IPS-18c (cell line): ENCODE measurements around the gene ERFE.
A peak's percentile ranks its signal among the peaks of the same experiment; 100 is the strongest.

Source experiments
- H3K4me3 ChIP-seq: 2 replicates; pipeline ENCODE4 v1.7.0; 2013; ENCODE audit warnings: low read depth, mild to moderate bottlenecking, low read length, moderate library complexity; ENCODE audit not compliant: insufficient read depth
- H3K9me3 ChIP-seq: one replicate; pipeline ENCODE4 v1.6.1; 2013; ENCODE audit warnings: mild to moderate bottlenecking, low read length, moderate library complexity; ENCODE audit not compliant: control insufficient read depth, insufficient read depth

The ERFE gene

DNA sequence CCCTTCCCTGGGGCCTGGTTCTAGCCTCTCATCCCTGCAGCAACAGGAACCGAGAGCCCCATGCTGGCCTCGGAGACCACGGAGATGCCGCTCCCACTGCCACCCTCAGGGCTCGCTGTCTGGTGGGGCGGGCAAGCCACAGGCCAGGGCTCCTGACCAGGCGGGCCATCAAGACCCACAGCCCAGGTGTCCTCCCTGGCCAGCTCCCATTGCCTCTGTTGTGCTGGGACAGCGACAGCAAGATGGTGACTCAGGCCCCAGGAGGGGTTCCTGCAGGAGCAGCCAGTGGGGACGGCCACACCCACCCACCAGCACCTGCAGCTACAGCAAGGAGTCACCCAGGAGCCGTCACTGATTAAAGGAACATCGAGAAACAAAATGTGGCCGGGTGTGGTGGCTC, 12.9 kb upstream of the ERFE start:
- Histone ChIP-seq H3K9me3 (no peaks in the 10 kb centered on the region), H3K4me3 (no peak overlapping the region)

- H3K4me3 ChIP-seq = no peak overlapping the region
- H3K9me3 ChIP-seq = no peaks in the 10 kb centered on the region
These were observed 11.8 kb upstream of the ERFE start for GRCh38 chr2:238146884-238147544.

DNA sequence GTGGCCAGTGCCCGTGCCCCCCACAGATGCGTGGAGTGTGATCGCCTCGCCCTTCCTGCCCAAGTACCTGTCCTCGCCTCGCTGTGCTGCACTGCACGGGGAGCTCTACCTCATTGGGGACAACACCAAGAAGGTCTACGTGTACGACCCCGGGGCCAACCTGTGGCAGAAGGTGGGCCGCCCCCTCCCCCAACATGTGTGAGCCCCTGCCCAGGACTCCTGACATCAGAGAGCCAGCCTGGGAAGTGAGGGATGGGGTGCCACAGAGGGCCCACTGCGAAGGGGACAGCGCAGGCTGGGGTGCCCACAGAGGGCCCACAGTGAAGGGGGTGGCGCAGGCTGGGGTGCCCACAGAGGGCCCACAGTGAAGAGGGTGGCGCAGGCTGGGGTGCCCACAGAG, 9.8 kb upstream of the ERFE start:
- Histone ChIP-seq H3K4me3 (no peak overlapping the region), H3K9me3 (no peaks in the 10 kb centered on the region)

- no peaks in the 10 kb centered on the region for H3K9me3 ChIP-seq
- no peak overlapping the region for H3K4me3 ChIP-seq
These were observed 8.8 kb upstream of the ERFE start for GRCh38 chr2:238149841-238150572.

GRCh38 chr2:238150686-238151085, 8.1 kb upstream of the ERFE start:
- H3K9me3 ChIP-seq = no peaks in the 10 kb centered on the region
- H3K4me3 ChIP-seq = no peak overlapping the region

DNA sequence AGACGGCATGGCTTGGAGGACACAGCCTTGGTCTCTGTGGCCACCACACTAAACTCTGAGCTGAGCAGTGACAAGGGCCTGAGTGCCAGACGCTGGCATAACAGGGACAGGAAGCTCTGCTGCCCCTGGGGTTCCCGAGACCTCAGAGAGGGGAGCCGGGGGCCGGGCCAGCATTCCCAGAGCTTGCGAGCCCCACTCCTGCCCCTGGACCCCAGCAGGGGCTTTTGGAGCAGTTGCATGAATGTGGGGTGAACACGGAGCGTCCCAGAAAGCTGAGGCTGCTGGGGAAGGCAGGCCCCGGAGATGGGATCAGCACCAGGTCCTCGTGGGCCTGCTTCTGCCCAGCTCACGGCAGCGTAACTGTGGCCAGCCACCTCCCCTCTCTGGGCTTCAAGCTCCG, 7.6 kb upstream of the ERFE start:
- H3K4me3 ChIP-seq = no peak overlapping the region
- no peaks in the 10 kb centered on the region for H3K9me3 ChIP-seq

- no peak overlapping the region for H3K4me3 ChIP-seq
- no peaks in the 10 kb centered on the region for H3K9me3 ChIP-seq
These were observed 7.0 kb upstream of the ERFE start for GRCh38 chr2:238151628-238152235.

DNA sequence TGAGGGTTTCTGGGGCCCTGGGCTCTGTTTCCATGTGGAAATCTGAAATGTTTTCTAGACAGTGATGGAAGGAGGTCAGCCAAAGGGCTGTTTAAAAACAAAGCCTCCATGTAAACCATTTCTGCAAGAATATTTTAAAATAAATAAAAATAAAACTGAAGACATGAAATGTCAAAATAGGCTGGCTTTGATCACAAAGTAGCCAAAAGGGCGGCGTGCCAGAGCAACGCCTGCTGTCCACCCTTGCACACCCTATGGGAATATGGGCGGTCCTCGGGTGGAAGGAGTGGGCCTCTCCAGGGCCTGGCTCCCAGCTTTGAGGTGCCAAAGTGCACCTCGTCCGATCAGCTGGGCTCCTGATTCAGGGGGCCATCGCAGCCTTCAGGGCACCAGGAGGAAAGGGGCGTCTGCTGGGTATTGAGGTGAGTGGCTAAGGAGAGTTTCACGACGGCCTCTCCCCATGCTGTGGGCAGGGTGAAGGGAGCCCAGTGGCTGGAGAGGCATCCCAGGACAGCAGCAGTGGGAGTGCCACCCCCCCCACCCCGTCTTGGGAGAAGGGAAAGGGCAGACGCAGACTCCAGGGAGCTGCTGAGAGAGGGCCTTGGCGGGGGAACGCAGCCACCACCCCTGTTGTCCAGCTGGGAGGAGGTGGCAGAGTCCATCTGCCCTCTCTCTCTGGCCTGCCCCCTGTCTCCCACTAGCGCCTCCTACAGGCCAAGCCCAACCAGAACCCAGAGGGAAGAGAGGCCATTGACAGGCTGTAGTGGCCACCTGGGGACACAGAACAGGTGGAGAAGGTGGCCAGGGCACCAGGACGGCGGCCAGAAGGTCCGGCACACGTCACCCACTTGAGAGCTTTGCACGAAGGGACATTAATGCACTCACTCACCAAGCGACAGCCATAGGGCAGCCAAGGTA, 5.7 kb upstream of the ERFE start:
- peaks cover 2% of the 10 kb centered on the region for H3K9me3 ChIP-seq
- no peak overlapping the region for H3K4me3 ChIP-seq

DNA sequence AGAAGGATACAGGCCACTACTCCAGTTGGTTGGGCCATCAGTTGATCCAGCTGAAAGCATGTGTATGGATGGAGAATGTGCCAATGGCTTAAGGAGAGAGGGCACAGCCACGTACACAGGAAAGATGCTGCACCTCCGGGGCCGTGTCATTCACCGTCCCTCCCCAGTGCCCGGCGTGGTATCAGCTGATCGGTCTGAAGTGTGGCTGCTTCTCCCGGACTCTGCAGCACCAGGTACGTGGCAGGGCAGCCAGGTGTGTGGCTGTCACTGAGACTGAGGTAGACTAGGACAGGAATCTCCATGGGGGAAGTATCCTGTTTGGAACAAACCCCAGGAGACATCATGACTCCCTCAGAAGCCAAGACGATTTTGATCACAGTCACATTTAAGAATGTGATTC, 4.2 kb upstream of the ERFE start:
- Histone ChIP-seq H3K9me3 (peaks cover 2% of the 10 kb centered on the region), H3K4me3 (no peak overlapping the region)

GRCh38 chr2:238155051-238155760, 3.6 kb upstream of the ERFE start:
- H3K4me3 ChIP-seq = no peak overlapping the region
- peaks cover 2% of the 10 kb centered on the region for H3K9me3 ChIP-seq

DNA sequence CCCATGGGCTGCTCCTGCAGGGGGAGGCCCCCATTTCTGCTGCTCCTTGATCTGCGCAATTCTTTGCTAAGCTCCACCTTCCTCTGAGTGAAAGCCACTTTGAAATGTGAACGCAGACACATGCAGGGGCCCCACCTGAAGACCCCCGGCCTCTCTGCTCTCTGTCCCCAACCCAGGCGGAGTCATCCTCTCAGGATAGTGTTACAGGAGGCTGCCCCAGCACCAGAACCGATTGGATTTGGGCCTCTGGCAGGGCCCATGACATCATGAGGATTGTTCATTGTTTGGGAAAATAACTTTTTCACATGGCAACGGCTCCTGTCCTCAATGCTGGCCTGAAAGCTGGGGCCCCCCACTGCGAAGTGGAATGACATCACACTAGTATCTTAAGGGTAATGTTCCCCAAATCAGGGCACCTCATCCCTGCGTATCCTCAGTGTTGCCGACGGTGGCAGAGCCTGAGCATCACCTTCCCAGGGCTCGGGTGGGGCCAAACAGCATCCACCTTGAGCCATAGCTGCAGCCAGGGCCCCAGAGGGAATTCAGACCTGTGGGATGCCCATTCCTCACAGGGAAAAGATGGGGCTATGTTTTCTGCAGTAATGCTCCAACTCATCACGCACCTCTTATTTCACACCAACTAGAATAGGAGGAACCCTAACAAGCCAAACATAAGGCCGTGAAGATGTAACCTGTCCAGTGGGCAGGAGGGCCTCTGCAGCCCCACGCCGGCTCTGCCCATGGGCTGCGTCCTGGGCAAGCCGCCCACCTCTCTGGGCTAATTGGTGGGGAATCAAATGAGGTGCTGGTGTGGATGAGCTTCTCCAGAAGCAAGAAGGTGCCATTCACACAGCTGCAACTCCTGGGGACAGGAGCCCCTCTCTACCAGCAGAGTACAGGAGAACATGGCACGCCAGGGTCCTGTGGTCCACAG, 2.7 kb upstream of the ERFE start:
- H3K4me3 ChIP-seq = no peak overlapping the region

DNA sequence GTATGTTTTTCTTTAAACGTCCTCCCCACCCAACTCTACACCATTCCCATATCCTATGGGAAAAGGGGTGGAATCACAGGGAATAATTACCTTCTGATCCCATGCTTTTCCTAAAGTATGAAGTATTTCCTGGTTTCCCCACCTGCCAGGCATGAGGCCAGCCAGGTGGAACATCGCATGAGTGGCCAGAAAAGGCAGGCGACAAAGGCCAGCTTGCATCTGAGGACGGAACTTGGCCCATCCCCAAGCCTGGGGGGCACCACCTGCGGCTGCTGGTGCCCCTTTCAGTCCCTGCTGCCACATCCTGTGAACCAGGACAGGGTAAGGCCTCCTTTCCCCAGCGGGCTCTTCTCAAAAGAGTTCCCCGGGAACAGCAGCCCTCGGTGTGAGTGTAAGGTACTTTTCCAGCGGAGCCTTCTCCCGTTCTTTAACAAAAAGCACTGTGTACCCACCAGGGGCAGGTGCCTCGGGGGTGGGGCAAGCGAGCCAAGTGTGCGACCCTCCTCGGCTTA, 1.2 kb upstream of the ERFE start:
- Histone ChIP-seq H3K4me3 (no peak overlapping the region), H3K9me3 (peaks cover 2% of the 10 kb centered on the region)

More for the DNA sequence above, 2.7 kb upstream of the ERFE start:
- peaks cover 2% of the 10 kb centered on the region for H3K9me3 ChIP-seq

DNA sequence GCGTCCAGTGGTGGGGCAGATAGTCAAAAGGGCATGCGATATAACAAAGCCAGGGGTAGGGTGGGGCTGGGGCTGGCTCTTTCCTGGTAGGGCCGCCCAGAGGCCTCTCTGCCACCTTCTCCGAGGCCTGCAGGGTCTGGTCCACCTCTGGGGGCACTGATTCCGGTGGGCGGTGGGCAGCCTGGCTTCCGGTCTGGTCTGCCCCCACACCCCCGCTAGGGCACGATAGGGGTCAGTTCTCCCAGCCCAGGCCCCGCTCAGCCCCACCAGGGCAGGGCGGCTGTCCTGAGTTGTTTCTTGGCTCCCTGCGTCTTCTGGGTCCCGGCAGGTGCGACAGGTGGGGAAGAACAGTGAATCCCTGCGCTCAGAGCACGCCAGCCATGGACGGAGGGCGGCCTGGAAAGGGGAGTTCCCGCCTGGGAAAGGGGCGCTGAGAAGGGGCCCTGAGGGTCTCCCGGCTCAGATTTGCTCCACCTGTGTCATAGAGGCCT, 707 bp upstream of the ERFE start:
- peak overlapping the region; percentile 61 for H3K4me3 ChIP-seq
- peaks cover 2% of the 10 kb centered on the region for H3K9me3 ChIP-seq

GRCh38 chr2:238159071-238159539, 335 bp downstream of the ERFE start:
- Histone ChIP-seq H3K4me3 (peak overlapping the region; percentile 28), H3K9me3 (peaks cover 2% of the 10 kb centered on the region)

- Histone ChIP-seq H3K4me3 (peak overlapping the region; percentile 20; the same call in 1 of the 2 replicates), H3K9me3 (peaks cover 2% of the 10 kb centered on the region)
These were observed 963 bp downstream of the ERFE start for GRCh38 chr2:238159661-238160205.
